ENCODE data around the gene SOX5.

Gene SOX5

DNA sequence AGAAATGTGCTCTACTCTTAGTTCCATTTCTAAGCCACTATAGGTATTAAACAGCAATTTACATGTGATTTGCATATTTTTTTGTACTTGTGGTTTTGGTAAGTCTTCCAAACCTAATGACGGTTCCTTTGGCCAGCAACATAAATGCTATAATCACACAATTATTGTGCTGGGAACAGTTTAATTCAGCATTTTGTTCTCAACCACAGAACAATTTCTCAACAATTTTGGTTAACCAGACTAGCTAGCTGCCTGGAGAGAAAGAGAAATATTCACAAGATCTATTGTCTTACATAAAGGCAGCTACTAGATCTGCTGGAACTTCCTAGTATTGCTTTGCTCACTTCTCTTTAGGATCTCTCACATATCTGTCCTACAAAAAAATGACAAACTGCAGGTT is 265.3 kb downstream of the SOX5 start:
- no peak for DNase-seq (ENCODE audit: low spot score)

DNA sequence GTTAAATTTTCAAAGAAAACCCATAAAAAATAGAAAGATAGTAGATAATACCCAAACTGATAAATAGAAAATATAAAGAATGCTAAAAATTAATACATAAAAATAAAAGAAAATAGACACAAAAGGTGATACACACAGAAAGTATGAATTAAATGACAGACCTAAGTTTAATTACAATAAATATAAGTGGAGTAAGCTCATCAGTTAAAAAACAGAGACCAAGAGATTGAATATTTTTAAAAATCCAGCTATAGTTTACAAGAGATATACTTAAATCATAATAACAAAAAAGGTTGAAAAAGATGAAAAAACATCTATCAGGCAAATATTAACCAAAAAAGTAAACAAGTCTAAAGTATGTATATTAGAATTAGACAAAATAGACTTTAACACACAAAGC is 268.2 kb downstream of the SOX5 start:
- DNase-seq (ENCODE audit: low spot score), result no peak

DNA sequence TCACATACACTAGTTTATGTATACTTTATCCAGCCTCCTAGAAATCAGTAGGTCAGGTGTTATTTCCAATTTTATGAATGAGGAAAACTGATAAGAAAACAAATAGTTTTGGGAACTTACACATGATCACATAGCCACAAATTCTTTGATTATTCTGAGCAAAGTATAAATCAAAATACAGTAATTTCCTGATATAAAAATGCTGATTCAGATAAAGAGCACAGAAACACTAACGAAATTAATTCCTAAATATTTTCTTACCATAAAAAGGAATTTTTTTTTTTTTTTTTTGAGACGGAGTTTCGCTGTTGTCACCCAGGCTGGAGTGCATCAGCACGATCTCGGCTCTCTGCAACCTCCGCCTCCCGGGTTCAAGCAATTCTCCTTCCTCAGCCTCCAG is 275.4 kb downstream of the SOX5 start:
- no peak for DNase-seq (ENCODE audit: low spot score)

DNA sequence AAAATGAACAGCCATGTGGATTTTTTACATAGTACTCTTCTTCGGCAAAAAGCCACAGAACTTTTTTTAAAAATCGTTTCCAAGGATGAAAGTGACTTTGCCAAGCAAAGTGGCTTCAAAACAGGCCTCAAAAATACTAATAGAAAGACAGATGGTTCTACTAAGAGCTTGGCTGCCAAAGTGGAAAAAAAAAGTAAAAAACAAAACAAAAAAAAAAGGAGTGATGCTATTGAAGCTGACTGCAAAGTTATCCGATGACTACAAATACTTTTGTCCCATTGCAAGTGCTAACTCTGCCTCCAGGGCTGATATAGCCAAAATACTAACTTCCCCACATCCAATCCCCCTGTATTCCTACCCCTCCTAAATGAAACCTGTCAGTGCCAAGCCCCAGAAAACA is 277.6 kb downstream of the SOX5 start:
- no peak for DNase-seq (ENCODE audit: low spot score)

DNA sequence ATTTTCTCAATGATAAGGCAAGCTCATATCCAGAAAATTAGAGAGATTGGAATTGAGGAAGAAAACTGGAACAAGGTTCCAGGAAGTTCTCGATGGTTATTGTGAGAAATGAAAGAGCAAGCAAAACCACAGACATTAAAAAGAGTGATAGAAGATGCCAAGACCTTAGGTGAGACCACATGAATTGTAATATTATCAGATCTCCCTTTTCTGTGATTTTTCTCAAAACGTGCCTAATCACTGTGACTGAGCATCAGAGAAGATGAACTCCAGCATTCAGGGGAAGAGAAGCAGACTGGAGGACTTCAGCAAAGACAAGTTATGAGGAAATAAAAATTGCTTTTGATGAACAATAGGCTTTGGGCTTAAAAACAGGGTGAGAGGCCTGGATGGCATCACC is 278.8 kb downstream of the SOX5 start:
- DNase-seq (ENCODE audit: low spot score), result no peak

DNA sequence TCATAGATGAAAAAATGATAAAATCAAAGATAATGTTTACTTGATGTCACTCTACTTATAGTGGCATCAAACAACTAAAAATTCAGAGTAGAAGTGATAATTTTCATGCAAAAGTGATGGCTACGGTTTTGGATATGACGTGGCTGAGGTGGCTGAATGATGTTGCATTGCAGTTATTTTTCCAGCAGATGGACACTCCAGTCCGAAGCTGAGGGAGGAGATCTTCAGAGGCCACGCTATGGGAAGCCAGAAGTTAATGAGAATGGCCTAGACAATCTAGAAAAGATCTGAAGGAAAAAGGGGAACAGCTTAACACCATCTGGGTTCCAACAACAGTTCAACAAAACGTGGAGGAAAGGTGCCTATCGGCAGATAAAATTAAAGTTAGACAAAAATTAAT is 279.8 kb downstream of the SOX5 start:
- no peak for DNase-seq (ENCODE audit: low spot score)

DNA sequence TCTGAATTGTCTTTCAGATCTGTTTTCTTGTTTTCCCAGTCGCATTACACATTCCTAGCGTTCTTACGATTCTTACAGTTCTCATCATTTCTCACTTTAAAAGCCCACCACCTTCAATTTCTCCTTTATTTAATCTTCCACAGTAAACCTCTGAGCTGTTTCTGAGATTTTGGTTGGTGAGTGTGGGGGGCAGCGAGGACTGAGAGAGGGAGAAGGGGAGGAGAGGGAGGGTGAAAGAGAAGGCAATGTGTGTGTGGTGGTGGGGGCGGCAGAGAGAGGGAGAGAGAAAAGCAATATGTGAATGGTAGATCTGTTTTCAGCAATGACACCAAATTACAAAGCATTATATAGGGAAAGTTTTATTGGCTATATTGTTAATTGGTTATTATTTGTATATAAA is 282.6 kb downstream of the SOX5 start:
- no peak for DNase-seq (ENCODE audit: low spot score)

DNA sequence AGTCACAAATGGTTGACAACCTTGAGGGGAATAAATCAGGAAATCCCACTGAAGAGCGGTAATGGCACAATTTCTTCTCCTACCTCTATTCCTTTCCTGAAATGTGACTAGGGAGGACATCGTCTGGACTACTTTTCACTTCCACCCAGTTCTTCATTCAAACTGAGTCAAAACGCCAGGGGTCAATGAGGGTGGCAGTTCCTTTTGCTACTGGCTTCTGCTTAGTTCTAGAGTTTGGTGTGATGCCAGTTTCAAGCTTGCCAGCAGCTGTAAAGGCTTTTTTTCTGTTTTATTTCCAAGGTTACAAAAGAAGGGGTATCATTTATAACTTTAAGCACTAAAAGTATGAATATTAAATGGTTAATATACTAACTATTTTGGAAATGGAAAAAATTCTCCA is 286.5 kb downstream of the SOX5 start:
- no peak for DNase-seq (ENCODE audit: low spot score)

DNA sequence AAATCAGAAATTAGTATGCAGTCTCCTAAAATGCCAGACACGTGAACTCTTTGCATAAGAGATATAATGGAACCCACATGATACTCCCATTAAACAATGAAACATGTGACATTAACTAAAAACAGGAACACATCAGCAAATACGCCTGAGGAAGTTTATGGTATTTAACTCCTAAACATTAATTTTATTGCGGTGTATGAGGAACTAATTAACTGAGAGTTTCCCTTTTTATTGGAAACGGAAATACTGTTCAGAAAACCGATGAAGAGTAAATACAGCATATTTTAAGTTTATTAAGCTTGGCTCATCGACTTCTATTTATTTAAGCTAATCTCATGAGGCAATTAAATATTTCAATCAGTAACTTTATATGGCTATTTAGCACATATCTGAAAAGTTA is 290.3 kb downstream of the SOX5 start:
- no peak for DNase-seq (ENCODE audit: low spot score)

DNA sequence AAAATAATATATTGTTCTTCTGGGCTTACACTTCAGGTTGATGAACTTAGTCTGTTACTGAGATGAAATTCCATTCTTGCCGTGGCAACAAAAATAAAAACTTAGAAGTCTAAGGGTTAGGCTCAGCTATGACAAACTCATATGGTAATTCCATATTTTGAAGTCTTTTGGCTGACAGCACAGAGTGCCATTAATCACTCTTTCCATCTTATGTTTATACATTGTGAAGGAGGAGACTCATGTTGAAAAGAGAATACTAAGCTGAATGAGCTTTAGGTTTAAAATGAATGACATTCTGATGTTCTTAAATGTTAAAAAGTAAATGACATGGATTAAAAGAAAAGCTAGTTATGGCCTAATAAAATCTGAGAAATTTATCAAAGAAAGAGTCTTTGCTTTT is 291.9 kb downstream of the SOX5 start:
- DNase-seq (ENCODE audit: low spot score), result no peak

DNA sequence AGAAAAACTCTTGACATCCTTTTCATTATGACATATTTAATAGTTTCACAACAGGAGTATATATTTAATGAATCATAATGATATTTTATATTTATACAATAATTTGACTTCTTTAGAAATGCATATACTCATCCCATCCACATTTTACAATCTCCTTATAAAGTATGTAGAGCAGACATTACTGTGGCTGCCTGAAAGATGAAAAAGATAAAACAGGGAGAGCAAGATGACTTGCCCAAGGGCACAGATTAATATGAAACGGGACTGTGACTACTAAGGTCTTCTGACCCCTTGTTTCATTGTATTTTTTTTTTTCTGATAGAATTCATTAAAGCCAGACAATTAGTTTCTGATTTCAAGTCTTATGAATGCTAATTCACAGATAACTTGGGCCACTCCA is 293.6 kb downstream of the SOX5 start:
- no peak for DNase-seq (ENCODE audit: low spot score)

DNA sequence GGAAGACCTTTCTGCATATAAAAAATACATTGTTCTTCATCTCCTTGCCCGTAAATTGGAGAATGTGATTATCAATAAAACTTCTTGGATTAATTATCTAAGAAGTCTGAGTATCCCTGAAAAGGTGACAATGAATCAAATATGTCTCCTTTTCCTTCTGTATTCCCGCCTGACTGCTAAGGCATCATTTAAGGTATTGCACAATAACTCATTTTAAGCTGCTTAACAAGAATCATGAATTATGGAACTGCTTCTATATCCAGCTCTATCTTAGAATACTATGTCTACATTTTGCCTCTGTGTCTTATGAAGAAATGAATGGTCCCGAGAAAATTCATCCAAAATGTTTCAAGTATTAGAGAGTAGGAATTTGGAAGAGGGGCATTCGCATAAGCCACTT is 294.4 kb downstream of the SOX5 start:
- no peak for DNase-seq (ENCODE audit: low spot score)

DNA sequence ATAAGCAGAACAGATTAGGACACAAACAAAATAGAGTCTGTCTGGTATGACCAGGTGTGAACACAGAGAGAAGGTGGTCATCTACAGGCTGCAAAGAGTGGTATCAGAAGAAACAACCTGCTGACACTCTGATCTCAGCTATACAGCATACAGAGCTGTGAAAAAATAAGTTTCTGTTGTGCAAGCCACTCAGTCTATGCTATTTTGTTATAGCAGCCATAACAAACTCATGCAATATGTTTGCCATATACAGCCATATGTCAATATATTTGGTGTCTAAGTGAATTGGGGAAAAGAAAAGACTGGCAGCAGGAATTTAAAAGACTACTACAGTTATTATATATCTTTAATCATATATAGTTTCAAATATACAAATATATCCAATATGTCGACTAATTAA is 300.9 kb downstream of the SOX5 start:
- DNase-seq (ENCODE audit: low spot score), result no peak

DNA sequence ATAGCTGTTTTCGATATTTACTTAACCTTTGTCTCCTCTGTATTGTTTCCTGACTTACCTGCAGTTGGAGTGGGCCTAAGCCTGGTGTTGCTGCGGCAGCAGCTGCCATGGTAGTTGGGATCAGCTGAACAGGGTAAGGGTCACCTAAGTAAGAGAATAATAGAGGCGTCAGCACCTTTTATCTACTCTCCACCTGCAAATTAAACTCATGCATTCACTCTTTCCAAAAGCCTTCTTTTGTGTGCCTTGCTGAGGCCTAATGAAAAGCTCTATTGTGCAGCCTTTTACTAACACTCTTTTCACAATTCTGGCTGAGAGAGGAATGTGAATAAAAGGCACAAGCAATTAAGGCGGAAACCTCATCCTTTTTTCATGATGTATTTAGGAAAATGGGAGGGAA is 308.7 kb downstream of the SOX5 start:
- peak; percentile 36 for DNase-seq (ENCODE audit: low spot score)

DNA sequence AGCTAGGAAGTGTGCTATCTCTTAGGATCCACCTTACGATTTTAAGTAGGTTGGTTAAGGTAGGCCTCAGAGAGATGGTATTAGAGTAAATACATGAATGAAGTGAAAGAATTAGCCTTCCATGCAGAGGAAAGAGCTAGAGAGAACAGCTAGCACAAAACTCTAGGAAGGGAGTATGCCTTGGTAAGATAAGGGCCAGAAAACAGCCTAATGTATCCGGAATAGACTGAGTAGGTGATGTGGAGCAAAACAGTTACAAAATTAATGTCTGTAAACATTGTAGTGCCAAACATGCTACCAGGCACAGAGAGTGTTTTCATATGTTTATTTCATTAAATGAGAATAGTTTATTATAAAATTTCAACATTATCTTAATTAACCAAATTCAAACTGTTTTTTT is 315.1 kb downstream of the SOX5 start:
- no peak for DNase-seq (ENCODE audit: low spot score)

DNA sequence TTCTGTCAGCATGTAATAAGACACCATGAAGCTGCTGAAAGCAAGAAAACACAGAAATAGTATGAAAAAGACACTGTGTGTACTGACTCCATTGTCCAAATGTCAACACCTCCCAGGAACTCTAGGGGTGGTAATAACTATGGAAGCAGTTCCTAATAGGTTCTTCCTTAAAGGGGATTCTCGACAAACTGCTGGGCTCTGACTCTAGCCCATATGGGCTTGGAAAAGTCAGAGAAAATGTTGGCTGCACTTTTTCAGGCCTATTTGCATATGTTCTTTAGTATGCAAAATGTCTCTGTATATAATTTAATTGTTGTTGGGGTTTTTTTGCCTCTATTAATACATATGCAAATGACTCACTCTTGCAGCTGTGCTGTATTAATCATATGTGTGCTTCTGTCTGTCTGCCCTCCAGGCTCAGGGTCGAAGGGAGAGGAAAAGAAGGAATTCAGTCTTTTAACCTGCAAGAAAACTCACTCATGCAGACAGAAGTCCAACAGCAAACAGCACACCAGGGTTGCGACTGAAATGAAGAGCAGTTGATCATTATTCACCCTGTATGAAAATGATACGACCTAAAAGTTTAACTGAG is 317.6 kb downstream of the SOX5 start:
- no peak for DNase-seq (ENCODE audit: low spot score)

DNA sequence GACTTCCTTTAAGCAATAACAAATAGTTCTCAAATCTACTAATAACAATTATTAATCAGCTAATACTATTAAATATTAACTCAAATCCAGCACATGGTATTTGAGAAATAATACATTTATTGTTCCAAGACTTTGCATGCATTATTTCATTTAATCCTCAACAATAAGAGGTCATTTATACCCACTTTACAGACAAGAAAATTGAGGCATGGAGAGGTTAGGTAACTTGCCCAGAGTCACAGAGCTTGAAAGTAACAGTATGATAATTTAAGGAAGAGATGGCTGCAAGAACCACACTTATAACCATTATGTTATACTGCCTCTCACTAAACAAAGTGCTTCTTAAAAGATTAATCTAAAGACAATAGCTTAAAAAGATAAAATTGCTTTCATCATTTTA is 318.9 kb downstream of the SOX5 start:
- DNase-seq (ENCODE audit: low spot score), result no peak

DNA sequence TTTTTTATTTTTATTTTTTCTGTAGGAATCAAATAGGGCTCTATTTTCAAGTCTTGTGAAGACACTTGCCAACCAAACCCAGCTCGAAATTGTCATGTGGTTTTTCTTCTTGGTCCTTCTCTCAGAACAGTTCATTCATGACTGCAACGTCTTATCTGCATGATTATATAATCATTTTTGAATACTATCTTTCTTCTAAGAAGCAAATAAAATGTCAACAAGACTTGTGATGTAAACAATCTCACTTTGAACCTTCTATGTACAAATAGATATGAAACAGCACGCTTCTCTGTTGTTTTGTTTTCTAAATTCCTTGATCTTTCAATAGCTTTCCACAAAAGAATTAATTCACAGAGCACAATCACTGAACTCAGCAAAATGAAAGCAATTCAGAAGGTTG is 320.7 kb downstream of the SOX5 start:
- no peak for DNase-seq (ENCODE audit: low spot score)

DNA sequence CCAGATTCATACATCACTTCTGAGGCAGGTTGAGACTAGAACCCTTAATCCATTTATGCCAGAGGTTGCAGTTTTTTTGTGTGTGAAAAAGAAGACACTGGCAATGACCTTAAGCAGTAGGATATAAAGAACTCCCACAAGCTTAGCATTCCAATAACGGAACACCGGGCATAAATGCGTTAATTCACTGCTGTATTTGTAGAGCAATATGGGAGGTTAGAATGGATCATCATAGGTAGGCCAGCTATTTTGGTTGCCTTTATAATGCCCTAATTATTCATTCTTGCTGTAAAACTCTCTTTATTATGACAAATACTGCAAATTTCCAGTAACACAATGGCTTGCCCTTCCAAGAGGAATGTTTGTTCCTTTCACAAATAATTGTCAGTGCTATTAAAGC is 322.7 kb downstream of the SOX5 start:
- DNase-seq (ENCODE audit: low spot score), result no peak

DNA sequence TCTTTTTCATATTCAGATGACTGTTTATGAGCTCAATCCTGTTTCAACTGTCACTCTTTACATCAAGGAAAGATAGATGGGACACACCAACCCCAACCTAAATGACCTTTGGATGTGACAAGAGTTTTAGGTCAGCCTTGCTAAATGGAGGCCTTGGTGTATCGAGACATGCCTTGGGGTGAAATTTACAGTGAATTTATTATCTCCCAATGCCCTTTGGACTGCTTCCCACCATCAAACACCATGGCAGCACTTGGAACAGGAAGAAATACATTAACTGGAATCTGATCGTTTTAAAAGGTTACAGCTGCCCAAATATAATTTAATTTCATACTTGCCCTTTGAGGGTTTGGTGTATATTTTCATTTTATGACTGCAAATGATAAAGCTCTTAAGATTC is 327.6 kb downstream of the SOX5 start:
- DNase-seq (ENCODE audit: low spot score), result peak; percentile 21

DNA sequence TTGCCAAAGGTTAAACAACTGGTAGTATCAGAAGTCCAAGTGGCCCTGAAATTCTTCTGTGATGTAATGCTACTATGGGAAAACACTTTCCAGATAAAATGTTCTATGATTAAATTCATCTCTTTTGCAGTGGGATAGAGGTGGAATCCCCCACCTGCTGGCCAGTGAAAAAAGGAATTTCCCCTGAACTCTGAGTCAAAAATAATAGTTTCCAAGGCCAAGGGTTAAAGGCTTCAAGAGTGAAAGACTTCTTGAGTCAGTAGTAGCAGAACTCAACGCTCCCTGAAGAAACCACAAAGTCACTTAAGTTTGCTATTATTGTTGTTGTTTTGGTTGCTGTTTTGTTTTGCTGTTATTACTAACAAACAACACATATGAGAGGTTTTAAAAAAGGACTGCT is 330.8 kb downstream of the SOX5 start:
- no peak for DNase-seq (ENCODE audit: low spot score)

DNA sequence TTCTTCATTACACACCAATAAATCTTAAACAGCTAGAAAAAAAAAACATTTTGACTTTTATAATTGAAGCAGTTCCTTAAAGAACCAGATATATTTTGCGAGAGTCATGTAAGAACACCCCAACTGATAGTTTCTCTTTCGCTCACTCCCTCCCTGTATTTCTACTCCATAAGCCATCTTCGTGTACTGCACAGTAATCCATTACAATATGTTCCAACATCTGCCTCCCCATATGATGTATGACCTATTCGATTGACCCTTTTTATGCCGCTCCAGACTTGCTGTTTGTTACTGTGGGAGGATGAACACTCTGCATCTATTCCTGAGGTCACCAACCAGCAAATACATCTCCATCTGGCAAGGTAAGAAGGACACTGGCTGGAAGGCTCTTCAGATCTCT is 331.7 kb downstream of the SOX5 start:
- DNase-seq (ENCODE audit: low spot score), result no peak

DNA sequence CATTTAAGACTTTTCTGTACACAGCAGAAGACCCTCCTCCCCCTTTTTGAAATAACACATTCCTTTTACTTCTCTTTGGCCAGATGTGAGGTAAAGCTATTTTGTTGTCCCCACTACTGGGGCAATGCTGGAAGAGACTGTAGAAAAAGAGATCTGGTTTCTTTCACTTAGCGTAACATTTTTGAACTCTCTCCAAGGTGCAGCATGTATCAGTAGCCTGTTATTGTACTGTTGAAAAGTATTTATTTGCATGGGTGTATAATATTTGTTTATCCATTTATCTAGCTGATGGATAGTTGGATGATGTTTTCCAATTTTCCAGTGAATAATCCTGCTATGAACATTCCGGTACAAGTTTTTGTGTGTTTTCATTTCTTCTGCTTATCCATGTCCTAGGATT is 335.2 kb downstream of the SOX5 start:
- no peak for DNase-seq (ENCODE audit: low spot score)

DNA sequence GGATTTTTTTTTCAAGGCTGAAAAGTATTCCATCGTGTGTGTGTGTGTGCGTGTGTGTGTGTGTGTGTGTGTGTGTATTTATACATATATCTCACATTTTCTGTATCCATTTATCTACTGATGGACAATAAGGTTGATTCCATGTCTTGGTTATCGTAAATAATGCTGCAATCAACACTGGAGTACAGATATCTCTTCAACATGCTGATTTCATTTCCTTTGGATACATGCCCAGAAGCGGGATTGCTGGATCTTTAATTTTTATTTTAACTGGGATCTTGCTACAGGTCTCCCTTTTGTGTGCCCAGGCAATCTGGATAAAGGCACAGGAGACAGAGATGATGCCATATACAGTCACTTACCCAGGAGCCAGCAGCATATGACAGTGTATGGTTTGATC is 338.1 kb downstream of the SOX5 start:
- DNase-seq (ENCODE audit: low spot score), result no peak

DNA sequence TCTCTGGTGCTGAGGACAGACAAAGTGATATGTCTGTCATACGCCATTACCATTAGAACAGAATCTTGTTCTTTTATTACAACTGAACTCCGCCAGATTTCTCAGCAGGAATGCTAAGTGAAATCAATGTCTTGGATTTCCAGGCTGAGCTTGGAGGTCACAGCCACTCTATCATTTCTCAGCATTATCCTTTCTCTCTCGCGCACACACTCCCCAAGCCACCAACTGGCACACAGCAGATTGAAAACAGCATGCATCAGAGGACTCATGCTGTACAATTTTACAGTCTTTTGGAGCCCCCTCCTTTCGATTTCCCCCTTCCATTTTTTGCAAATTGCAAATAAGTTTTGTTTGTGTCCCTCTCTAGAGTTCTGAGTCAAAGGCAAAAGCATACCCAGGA is 348.6 kb downstream of the SOX5 start:
- DNase-seq (ENCODE audit: low spot score), result no peak

Data from SW480 (cell line).